HuH-7.5 (cell line): ENCODE data around the gene SERPINA12.
A peak's percentile ranks its signal among the peaks of the same experiment; 100 is the strongest.
"Not testable (repeated sequence)": the region's sequence is repeated elsewhere in the genome, so short reads cannot be mapped to it uniquely, and the experiment has no call there.

Experiments used
- DNase-seq: peaks from one replicate; pipeline ENCODE4 v3.0.0; 2011; ENCODE audit warnings: low spot score

The SERPINA12 gene

DNA sequence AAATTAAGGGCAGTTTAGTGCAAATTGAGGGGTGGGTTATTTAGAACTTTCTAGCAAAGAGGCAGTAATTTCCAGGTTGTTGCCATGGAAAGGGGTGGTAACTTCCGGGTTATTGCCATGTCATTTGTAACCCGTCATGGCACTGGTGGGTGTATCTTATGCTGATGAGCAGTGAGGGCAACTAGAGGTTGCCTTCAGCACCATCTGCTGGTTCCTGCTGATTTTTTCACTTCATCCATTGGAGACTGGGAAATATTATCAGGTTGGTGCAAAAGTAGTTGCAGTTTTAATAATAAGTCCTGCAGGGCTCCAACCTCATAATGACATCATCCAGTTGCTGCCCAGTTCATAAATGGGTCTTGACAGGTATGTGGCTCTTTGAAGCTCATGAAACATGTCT is 27.6 kb upstream of the SERPINA12 start:
- DNase-seq: no peak

DNA sequence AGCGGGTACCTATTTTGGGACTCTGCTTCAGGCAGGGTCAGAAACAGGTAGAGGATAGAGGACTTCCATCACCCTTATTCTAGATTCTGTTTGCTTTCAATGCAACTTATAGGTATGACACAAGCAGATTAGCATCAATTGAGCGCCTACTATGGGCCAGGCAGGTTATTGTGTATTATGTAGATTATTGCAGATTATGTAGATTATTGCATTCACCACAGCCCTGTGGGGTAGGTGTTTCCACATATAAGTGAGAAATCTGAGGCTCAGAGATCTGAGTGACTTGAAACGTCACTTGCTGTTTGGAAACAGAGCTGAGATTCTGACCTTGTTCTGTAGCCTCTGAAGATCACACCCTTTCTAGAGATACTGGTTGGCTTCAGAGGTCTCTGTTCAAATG is 26.2 kb upstream of the SERPINA12 start:
- no peak for DNase-seq

DNA sequence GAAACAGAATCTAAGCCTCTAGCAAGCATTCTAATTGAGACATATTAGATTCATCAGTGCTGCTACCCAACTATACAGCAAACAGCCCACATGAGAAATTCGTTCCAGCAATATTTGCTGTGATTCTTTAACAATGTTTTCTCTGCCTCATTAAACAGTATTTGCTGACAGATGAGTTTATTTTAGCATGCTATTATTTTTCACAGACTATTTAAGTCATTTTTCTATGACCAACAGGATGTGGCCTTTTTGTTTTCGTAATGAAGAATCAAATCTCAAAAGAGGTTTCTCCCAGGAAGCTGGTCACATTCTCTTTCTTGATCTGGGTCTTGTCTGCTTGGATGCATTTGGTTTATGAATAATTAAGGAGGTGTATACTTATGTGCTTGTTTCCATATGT is 23.2 kb upstream of the SERPINA12 start:
- DNase-seq: no peak

DNA sequence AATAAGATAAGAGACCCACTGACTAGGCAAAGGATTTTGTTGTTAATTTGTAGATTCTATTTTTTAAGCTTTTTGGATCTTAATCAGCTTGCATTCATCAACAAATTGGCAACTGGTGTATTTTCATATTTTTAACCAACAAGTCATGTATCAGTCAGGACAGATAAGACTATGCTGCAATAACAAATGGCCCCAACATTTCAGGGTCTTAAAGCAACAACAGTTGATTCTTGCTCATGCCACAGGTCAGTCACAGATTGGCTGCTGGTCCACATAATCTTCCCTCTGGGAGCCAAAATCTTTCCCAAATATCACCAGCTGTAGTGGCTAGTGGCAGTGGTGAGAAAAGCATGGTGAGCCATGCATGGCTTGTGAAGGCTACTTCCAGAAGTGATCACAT is 21.9 kb upstream of the SERPINA12 start:
- no peak for DNase-seq

DNA sequence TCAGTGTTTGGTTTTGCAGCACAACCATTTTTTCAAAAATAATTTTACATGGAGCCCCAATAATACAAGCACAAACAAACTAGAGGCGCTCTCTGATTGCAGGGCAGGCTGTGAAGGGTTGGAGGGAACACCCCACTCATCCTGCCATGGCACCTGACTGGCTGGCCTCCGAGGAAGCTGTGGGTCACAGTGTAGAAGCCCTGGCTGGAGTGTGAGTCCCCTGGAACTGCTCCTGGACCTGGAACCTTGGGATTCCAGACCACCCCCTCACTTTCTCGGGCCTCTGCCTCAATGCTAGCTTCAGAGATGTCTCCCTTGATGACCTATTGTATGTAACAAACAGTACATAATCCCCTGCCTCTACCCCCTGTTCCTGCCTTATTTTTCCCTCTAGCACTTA is 14.8 kb upstream of the SERPINA12 start:
- no peak for DNase-seq

DNA sequence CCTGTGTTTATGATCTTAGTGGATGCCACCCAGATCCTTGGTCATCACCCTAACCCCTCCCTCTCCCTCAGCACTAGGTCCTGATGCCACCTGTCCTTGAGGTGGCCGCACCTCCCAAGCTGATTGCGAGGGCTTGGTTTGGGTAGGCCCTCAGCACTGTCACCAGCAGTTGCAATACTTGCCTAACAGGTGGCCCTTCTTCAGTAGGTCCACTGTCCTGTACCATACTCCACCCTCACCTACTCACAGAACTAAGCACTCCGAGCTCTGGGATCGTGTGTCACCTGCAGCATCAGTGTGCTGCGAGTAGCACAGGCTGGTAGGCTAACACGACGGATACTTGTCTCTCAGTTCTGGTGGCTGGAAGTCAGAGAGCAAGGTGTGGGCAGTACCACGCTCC is 14.0 kb upstream of the SERPINA12 start:
- no peak for DNase-seq

DNA sequence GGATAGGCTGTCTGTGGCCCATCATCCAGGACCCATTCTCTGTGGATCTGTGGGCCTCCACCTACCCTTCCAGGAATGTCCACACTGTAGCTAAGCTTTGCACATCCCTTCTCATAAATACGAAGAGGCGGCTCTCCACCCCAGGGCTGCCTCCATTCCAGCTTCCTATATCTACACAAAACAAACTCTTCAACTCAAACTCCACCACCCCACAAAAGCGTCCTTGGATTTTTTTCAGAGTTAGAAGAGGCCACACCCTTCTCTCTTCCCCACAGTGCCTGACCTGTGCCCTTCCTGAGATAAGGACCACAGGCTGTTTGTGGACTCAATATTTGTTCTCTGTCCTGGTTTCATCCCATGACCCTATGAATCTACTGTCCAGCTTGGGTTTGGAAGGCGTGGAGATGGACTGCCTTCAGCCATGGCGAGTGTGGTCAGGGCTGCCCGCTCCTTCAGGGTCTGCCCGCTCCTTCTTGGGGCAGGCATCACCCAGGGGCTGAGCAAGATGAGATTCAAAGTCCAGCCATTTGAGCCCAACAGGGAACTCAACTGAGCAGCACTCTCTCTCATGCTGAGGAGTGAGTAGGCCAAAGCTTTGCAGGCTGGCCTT is 13.0 kb upstream of the SERPINA12 start:
- peak; percentile 51 for DNase-seq

DNA sequence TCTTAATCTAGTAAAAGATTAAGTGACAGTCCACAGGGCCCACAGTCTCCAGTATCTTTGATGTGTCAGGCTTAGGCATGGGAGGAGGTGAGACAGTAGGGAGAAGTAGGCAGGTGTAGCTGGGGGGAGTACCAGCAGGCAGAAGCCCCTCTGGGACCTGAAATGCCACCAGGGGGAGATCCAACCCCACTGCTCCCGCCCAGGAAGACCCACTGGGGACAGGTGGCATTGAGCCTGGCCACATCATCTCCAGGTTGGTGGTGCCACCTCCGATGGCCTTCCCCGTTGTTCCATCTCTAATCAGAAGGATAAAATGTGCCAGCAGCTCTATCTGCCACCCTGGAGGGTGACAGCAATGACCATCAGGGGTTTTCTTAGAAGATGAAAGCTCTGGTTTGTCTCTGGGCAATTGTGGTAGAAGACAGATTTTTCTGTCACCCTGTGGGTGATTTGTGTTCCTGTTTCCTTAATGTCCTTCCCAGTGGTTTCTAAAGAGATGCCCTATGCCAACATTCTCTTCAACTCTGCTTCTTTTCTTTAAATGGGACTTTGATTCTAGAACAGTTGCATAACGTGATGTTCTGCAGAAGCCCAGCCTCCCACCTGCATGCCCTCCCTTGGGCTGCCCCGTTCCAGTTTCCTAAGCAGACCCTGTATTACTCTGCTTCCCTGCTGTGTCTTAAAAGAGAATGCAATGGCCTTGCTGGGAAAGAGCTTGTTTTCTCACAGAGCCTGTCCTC is 12.3 kb upstream of the SERPINA12 start:
- DNase-seq: no peak

DNA sequence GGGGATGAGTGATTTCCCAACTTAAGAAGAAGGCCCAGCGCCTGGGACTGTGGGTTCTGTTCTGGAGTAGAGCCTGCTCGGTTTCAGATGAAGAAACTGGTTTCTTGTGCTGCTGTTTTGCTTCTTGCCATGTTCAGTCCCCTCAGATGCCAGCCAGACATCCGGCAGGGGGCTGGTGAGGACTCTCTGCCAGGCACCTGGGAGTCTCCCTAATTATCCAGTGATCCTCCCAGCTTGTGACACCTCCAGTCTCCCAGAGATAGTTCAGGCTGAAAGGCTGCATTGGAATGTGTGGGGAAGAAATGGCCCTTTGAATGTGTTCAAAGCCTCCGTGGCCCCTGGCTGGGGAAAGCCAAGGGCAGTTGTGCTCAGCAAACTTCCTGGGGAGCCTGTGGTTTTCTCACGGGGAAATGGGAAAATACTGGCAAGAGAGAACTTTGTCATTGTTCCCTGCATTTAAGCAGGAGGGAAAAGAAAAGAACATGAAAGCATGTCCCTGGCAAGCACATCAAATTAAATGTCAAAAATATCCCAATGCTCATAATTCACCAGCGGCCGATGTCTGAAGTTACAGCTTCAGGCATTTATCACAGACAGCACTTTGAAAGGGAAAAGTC is 8.5 kb upstream of the SERPINA12 start:
- DNase-seq: no peak

DNA sequence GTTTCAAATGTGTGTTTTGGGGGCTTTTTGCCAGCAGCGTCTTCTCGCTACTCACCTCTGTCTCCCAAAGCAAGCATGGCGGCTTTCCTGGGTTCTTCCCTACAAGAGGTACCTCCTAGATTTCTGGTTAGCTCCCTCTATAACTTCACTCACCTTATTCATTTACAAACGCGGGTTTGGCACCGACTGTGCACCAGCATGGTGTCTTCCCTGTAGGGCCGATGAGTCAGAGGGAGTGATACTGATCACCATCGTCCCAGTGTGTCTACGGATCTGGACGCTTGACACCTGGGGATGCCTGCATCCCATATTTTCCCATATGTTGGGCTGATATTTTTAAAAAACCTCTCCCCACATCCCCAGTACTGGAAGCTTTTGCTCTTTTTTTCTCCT is 8.0 kb upstream of the SERPINA12 start:
- no peak for DNase-seq

DNA sequence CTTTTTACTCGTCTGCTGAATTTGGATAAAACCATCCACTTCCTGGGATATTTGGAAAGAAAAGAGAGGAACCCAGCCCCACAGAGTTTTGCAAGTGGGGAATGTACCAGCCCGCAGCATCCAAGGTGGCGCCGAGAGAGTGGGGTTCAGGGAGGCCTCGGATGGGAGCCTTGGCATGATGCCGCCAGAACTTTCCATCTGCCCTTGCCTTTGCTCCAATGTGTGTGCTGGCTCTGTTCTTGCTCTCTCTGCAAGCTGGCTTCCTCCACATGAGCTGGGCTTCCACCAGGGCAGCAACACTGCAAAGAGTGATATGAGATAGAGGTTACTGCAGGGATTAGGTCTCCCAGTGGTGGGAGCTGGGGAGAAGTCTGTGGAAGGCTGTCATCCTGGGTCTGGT is 6.6 kb upstream of the SERPINA12 start:
- no peak for DNase-seq

DNA sequence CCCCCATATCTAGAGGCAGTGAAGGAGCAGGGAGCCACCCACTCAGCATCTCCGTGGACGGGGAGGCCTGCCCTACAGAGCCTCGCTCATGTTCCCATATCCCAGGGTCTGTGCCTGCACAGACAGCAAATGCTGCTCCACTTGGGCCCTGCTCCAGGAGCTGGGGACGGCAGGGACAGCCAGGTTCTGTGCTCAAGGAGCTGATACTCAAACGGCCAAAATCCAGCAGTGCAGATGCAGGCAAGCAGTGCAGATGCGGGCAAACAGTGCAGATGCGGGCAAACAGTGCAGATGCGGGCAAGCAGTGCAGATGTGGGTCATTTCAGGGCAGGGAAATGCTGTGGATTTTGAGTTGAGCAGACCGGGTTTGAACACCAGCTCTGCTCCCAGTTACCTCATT is 6.2 kb upstream of the SERPINA12 start:
- DNase-seq: no peak

DNA sequence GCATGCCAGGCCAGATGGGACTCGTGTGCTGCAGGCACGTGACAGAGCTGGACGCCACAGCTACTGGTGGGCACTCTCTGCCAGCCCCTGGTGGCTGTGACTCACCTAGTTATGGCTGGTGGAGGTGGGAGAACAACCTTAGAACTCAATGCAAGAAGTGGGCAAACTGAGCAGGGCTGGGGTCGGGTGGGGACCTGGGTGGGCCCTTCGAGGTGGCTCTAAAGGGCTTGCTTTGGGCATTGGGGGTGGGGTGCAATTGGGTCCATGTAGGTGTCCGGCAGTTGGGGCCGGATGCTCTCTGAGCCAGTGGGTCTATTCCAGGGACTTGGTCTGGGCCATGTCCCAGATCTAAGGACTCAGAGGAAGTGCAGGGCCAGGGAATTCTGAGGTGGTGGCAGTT is 5.1 kb upstream of the SERPINA12 start:
- no peak for DNase-seq

DNA sequence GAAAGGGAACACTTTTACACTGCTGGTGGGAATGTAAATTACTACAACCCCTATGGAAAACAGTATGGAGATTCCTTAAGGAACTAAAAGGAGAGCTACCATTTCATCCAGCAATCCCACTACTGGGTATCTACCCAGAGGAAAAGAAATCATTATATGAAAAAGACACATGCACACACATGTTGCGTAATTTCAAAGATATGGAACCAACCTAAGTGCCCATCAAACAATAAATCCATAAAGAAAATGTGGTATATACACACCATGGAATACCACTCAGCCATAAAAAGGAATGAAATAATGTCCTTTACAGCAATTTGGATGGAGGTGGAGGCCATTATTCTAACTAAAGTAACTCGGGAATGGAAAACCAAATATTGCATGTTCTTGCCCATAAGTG is 1.2 kb upstream of the SERPINA12 start:
- not testable (repeated sequence) for DNase-seq

DNA sequence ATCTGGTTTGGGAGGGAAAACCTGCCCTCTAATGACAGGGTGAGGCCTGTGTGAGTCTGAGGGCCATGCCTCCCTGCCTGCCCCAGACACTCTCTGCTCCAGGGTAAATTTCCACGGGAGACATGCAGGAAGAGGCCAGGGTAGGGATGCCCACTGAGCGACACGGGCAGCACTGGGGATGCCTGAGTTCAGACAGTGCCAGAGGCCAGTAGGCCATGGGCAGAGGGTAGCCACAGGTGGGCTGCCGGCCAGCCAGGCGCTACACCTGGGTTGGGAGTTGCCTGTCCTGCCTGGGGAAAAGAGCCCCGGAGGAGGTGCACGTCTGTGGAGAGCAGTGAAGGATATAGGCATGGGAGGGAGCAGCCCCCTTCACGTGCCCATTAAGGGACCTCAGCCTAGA is 3.6 kb downstream of the SERPINA12 start:
- no peak for DNase-seq

DNA sequence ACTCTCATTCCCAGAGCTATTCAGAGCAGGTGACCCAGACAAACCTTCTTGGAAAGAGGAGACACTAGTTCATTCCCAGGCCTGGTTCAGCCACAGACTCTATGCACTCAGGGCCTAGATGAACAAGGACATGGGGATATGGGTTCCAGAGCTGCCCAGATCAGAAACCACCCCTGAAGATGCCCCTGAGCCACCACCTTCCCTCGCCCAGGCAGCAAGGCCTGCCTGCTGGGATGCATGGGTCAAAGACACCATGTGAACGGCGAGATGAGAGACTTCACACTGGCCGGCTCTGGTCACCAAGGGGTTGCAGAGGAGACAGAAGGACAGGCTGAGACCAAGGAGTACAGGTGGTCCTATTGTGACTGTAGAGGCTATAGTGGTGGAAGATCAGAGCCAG is 4.1 kb downstream of the SERPINA12 start:
- DNase-seq: no peak

DNA sequence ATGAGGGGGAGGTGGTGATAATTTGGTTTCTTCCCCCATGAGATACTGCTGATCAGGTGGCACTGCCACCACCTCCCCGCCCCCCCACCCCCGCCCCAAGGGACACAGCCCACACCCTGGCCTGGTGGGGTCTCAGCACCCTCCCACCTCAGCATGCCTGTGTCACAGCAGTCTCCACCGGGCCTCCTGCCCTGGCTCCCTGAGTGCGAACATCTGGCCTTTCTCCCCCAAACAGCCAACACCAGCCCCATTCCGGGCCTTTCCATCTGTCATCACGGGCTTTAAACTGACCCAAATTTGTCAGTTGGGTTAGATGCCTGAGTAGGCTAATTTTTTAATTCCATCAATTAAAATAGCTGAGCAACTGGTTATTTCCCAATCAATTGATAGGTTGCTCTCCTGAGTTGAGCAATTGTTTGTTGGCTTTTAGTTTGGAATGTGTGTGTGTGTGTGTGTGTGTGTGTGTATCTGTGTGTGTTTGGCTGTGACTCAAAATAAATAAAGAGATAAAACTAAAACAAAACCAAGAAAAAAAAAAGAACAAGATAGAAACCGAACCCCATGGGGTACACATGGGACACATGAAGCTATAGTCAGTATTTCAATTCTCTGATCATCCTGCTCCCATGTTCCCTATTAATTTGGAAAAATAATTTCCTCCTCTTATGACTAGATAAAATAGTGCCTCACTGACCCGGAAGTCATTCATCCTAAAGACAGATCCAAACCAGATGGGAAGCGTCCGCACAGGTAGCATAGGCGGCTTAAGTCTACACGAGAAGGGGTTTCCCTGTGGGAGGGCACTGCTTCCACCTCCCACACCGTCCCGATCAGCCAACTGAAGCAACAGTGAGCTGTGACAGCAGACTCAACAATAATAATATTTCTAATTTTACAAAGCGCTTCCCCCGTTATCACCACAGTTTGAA is 7.4 kb downstream of the SERPINA12 start:
- DNase-seq: no peak

DNA sequence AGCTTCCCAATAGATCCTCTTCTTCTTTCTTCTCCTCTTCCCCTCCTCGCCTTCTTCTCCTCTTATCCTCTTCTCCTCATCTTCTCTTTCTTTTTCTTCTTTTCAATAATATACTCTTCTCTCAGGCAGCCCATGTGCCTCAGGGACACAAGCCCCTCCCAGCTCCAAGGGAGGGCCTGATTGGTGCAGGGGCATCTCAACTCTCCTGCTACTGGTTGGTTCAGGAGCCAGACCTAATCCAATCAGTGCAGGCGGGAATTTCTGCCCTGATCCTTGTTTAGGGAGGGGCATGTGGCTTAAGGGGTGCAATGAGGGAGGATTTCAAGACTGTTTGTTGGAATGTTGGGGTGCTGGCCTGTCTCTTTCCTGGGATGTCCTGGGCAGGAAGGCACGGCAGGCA is 9.0 kb downstream of the SERPINA12 start:
- no peak for DNase-seq

DNA sequence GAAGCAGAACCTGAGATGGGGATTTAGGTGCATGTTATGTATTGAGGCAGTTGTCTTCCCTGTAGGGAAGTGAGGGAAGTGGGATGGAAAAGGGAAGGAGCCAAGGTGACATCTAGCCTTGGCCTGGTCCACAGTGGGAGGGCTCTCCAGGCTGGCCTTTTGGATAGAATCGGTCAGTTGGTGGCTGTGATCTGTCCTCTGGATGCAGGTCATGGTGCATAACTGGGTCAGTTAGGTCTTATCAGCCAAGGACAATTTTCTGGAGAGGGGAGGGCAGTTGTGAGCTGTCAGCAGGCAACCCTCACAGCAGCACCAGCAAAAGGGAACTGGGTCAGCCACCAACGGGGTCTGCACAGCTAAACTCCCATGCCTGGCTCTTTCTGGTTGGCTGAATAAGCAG is 9.6 kb downstream of the SERPINA12 start:
- no peak for DNase-seq

DNA sequence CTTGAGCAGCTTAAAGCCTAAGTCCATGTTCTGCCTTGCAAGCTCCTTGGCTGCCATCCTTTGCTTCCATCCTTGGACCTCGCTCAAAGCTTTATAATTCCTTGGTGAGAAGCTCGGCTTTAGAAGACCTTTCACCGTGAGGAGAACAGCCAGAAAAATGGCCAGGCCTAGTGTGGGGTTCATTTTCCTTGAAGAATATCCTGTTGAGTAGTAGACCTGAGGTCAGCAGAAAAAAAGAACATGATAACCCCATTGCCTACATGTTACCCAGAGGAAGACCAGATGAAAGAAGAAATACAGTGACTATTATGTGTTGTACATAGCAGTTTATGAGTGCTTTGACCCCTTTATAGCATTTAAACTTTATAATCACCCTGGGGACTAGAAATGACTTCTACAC is 11.1 kb downstream of the SERPINA12 start:
- DNase-seq: no peak

DNA sequence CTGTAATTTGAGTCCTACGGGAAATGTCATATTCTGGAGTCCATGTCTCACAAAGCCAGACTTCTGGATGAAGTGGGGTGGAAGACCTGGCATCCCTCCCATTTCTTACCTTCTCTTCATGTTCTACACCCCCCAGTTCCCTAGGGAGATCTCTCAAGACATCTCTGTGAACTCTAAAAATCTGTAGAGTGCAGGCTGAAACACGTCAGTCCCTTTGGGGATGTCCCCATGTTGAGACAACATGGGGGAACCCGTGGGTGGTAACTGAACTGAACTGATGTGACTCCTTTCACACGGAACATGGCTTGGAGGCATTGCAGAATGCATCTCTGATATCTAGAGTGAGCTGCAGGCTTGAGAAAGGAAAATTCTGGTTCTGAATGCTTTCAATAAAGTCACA is 15.2 kb downstream of the SERPINA12 start:
- DNase-seq: no peak

DNA sequence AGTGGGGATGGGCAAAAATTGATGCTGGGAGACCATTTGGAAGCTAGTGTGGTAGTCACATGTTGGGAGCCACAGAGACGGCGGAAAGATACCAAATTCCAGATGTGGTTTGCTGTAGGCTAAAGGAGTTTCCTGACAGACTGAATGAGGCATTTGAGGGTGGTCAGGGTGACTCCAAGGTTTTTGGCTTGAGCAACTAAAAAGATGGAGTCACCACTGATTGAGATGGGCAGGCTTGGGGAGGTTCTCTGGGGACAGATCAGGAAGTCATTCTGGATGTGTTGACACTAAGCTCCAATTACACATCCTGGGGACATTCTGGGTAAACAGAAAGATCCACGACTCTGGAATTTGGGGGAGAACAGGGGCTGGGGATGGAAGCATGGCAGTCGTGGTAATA is 17.8 kb downstream of the SERPINA12 start:
- no peak for DNase-seq

DNA sequence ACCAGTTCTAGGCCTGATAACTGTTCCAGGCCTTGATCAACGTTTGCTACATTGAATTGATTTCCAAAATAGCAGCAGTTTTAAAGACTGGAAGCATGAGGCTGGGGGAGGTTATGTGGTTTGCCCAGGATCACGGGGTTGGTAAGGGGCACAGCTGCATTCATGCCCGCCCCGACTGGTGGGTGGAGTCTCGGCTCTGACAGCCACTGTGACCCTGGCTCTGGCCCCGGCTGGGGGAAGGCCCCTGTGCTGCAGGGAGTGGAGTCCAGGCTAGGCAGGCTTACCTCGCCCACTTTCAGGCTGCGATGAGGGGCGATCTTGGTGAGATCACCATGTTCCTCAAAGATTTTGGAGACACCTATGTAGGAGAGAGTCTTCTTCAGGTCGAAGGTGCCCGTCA is 19.9 kb downstream of the SERPINA12 start:
- no peak for DNase-seq
